ENCODE data around the gene CEMIP2. TPM values are rescaled to one million over a fixed set of nuclear protein-coding genes. Genes with fewer than 3 reads are reported as not detected.
A peak's percentile ranks its signal among the peaks of the same experiment; 100 is the strongest.

The CEMIP2 gene
- total and polyA plus RNA-seq, 7 experiments from 2014 or later: 17.6 to 183 (median 87.7) TPM

DNA sequence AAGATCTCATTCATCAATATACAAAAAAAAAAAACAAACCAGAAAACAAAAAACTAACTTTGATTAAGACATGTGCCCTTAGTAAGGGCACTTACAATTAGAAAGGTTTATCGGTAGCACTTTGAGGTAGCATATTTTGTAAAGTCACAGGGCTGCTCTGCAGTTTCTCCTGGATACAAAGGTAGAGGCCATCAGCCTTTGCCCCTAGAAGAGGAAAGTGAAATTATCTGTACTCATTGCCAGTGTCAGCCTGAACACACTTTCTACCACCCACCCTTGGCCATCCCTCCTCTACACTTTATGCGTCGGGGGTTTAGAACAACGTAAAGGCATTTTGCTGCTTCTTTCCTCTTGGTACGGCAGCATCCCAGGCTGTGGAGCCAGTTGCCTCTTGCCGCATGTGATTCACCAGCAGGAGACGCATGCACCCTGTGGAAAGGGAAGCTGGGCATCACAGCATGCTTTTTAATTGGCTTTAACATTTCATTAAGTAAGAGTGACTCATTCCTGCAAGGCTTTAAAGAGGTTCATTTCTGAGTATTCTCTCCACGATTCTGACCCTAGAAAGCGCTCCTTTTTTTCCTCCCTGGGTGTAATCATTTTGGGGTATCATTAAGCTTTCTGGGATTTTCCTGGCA is 84.6 kb downstream of the CEMIP2 start:
- Mint-ChIP-seq H3K9me3 (no peaks in the 10 kb centered on the region), H3K27me3 (no peaks in the 10 kb centered on the region), H3K27ac (peak overlapping the region in 4 of 9 donors; percentile 26 to 70 (median 60)), H3K36me3 (peaks cover 2 to 45% (median 22%) of the 10 kb centered on the region in 5 donors), H3K4me1 (peaks cover 30 to 62% (median 57%) of the 10 kb centered on the region in 7 donors), H3K4me3 (peak overlapping the region in 6 of 10 donors; percentile 9 to 72 (median 37))
- CTCF ChIA-PET: interaction anchor here (2.8 kb wide), 1 partner anchor 79 kb away, joined by 11 read pairs; no protein-coding TSS in a partner anchor
- no peaks in the 10 kb centered on the region for H3K9me3 ChIP-seq (ENCODE audit: control insufficient read depth in 2 of 3, low read length in 3 of 3)
- no peak for DNase-seq
- intact Hi-C loops (cut with micrococcal nuclease): loop anchor here (2.0 to 5.0 kb wide), 2 partner anchors 15 to 41 kb away; no protein-coding TSS in a partner anchor
- H3K4me3 ChIP-seq (ENCODE audit: low read length): no peak overlapping the region
- H3K36me3 ChIP-seq (ENCODE audit: control insufficient read depth in 2 of 3, insufficient read depth in 3 of 3, low read length in 3 of 3): no peaks in the 10 kb centered on the region
- H3K4me1 ChIP-seq (ENCODE audit: control insufficient read depth in 2 of 2, insufficient read depth in 2 of 2, low read length in 2 of 2): peaks cover 20 to 31% of the 10 kb centered on the region in 2 donors
- no peaks in the 10 kb centered on the region for H3K27me3 ChIP-seq (ENCODE audit: control insufficient read depth in 2 of 2, insufficient read depth in 2 of 2, low read length in 2 of 2)
- POLR2A ChIA-PET: interaction anchor here (1.0 kb wide), 1 partner anchor 83 kb away, joined by 3 read pairs; no protein-coding TSS in a partner anchor
- ATAC-seq: peak; percentile 64
- H3K27ac ChIP-seq (ENCODE audit: low read depth, low read length): no peak overlapping the region

- Histone ChIP-seq H3K4me1 (ENCODE audit: control insufficient read depth in 2 of 2, insufficient read depth in 2 of 2, low read length in 2 of 2) (peaks cover 20 to 29% of the 10 kb centered on the region in 2 donors), H3K27me3 (ENCODE audit: control insufficient read depth in 2 of 2, insufficient read depth in 2 of 2, low read length in 2 of 2) (no peaks in the 10 kb centered on the region), H3K27ac (ENCODE audit: low read depth, low read length) (no peak overlapping the region), H3K4me3 (ENCODE audit: low read length) (no peak overlapping the region), H3K9me3 (ENCODE audit: control insufficient read depth in 2 of 3, low read length in 3 of 3) (no peaks in the 10 kb centered on the region), H3K36me3 (ENCODE audit: control insufficient read depth in 2 of 3, insufficient read depth in 3 of 3, low read length in 3 of 3) (no peaks in the 10 kb centered on the region)
- POLR2A ChIA-PET: interaction anchor here (1.2 kb wide), 1 partner anchor 129 kb away, joined by 3 read pairs; no protein-coding TSS in a partner anchor
- no peak overlapping the region for H3K4me3 Mint-ChIP-seq
- no peak for ATAC-seq
- no peak for DNase-seq
- CTCF ChIA-PET: interaction anchor here (0.6 kb wide), 1 partner anchor 118 kb away, joined by 3 read pairs; no protein-coding TSS in a partner anchor
- H3K4me1 Mint-ChIP-seq: peaks cover 32 to 56% (median 51%) of the 10 kb centered on the region in 7 donors
- peaks cover 0 to 38% (median 17%) of the 10 kb centered on the region in 5 donors for H3K36me3 Mint-ChIP-seq
- H3K9me3 Mint-ChIP-seq: no peaks in the 10 kb centered on the region
- H3K27me3 Mint-ChIP-seq: no peaks in the 10 kb centered on the region
- intact Hi-C loops (cut with micrococcal nuclease): loop anchor here in 1 of 2 donors (5.0 kb wide), 1 partner anchor 39 kb away; no protein-coding TSS in a partner anchor
- H3K27ac Mint-ChIP-seq: peak overlapping the region in 3 of 9 donors; percentile 3 to 55 (median 4)
These were observed 86.5 kb downstream of the CEMIP2 start for GRCh38 chr9:71681708-71682272.

DNA sequence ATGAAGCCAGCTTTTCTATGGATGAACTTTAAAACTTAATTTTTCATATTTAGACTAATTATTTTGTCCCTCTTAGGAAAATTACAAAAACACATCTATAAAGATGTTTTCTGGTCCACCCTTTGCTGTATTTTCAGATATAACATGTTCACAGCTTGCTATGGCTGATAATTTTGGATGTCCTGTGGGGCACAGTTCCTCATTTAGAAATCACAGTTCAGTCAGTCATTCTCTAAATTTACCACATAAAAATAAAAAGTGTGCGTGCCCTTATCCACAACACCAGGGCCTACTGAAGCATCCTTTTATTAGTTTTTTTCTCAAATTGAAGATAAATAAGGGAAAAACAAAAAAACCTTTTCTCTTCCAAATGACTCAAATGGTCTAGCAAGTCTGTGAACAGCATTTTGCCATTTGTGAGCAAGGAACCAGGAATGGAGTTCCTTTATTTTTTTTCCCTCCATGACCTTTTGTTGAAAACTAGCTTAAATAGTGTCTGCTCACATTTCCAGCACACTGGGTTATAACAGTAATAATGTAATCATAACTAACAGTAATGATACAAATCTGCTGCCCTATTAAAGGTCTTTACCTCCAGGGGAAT is 87.1 kb downstream of the CEMIP2 start:
- no peaks in the 10 kb centered on the region for H3K27me3 Mint-ChIP-seq
- H3K36me3 Mint-ChIP-seq: peaks cover 0 to 38% (median 16%) of the 10 kb centered on the region in 5 donors
- no peak for DNase-seq
- H3K27me3 ChIP-seq (ENCODE audit: control insufficient read depth in 2 of 2, insufficient read depth in 2 of 2, low read length in 2 of 2): no peaks in the 10 kb centered on the region
- no peak overlapping the region for H3K4me3 ChIP-seq (ENCODE audit: low read length)
- H3K27ac ChIP-seq (ENCODE audit: low read depth, low read length): no peak overlapping the region
- H3K4me1 Mint-ChIP-seq: peaks cover 28 to 59% (median 45%) of the 10 kb centered on the region in 7 donors
- H3K4me3 Mint-ChIP-seq: no peak overlapping the region
- H3K4me1 ChIP-seq (ENCODE audit: control insufficient read depth in 2 of 2, insufficient read depth in 2 of 2, low read length in 2 of 2): peaks cover 17 to 23% of the 10 kb centered on the region in 2 donors
- peak overlapping the region in 2 of 9 donors; percentile 3 to 4 for H3K27ac Mint-ChIP-seq
- no peaks in the 10 kb centered on the region for H3K9me3 Mint-ChIP-seq
- intact Hi-C loops (cut with micrococcal nuclease): loop anchor here in 1 of 2 donors (5.0 kb wide), 1 partner anchor 39 kb away; no protein-coding TSS in a partner anchor
- ChIA-PET CTCF (no interaction called here), POLR2A (interaction anchor here (1.2 kb wide), 1 partner anchor 130 kb away, joined by 3 read pairs; no protein-coding TSS in a partner anchor)
- H3K36me3 ChIP-seq (ENCODE audit: control insufficient read depth in 2 of 3, insufficient read depth in 3 of 3, low read length in 3 of 3): no peaks in the 10 kb centered on the region
- no peaks in the 10 kb centered on the region for H3K9me3 ChIP-seq (ENCODE audit: control insufficient read depth in 2 of 3, low read length in 3 of 3)
- no peak for ATAC-seq

DNA sequence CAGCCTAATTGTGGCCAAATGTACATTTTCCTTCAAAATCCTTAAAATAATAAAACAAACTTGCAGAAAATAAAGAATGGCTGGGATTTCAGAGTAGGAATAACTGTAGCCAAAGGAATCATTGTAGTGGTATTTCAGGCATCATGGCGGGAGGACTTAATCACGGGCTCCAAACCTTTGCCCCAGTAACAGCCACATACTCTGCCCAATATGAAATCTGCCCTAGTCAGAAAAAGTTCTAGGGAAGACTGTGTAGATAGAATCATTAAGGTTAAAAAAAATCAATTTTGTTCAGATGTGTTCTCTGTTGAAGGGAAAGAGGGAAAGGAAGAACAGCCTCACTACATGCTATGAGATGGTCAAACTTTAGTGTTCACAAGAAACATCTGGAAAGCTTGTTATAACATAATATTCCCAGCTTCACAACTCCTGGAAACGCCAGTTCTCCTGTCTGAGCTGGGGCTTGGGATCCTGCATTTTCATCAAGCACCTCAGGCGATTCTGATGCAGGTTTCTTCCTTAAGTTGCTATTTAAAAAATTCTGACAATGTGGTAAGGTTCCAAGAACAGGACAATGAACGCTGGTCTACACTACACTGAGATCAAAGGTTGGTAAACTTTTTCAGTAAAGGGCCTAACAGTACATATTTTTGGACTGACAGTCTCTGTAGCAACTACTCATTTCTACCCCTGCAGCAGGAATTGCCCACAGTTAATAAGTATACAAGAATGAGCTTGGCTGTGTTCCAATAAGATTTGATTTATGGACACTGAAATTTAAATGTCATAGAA is 87.9 kb downstream of the CEMIP2 start:
- CTCF ChIA-PET: no interaction called here
- H3K27me3 Mint-ChIP-seq: no peaks in the 10 kb centered on the region
- Histone ChIP-seq H3K4me3 (ENCODE audit: low read length) (no peak overlapping the region), H3K27me3 (ENCODE audit: control insufficient read depth in 2 of 2, insufficient read depth in 2 of 2, low read length in 2 of 2) (no peaks in the 10 kb centered on the region), H3K9me3 (ENCODE audit: control insufficient read depth in 2 of 3, low read length in 3 of 3) (no peaks in the 10 kb centered on the region), H3K27ac (ENCODE audit: low read depth, low read length) (no peak overlapping the region), H3K36me3 (ENCODE audit: control insufficient read depth in 2 of 3, insufficient read depth in 3 of 3, low read length in 3 of 3) (no peaks in the 10 kb centered on the region), H3K4me1 (ENCODE audit: control insufficient read depth in 2 of 2, insufficient read depth in 2 of 2, low read length in 2 of 2) (peaks cover 9 to 15% of the 10 kb centered on the region in 2 donors)
- peak overlapping the region in 3 of 9 donors; percentile 19 to 39 (median 34) for H3K27ac Mint-ChIP-seq
- peaks cover 21 to 51% (median 37%) of the 10 kb centered on the region in 7 donors for H3K4me1 Mint-ChIP-seq
- no peak overlapping the region for H3K4me3 Mint-ChIP-seq
- intact Hi-C loops (cut with micrococcal nuclease): loop anchor here in 1 of 2 donors (5.0 kb wide), 1 partner anchor 38 kb away; no protein-coding TSS in a partner anchor
- POLR2A ChIA-PET: interaction anchor here (1.2 kb wide), 1 partner anchor 130 kb away, joined by 3 read pairs; no protein-coding TSS in a partner anchor
- no peak for ATAC-seq
- peaks cover 0 to 36% (median 16%) of the 10 kb centered on the region in 5 donors for H3K36me3 Mint-ChIP-seq
- no peak for DNase-seq
- no peaks in the 10 kb centered on the region for H3K9me3 Mint-ChIP-seq

- H3K4me1 ChIP-seq (ENCODE audit: control insufficient read depth in 2 of 2, insufficient read depth in 2 of 2, low read length in 2 of 2): peaks cover 0 to 4% of the 10 kb centered on the region in 2 donors
- POLR2A ChIA-PET: no interaction called here
- no peaks in the 10 kb centered on the region for H3K27me3 ChIP-seq (ENCODE audit: control insufficient read depth in 2 of 2, insufficient read depth in 2 of 2, low read length in 2 of 2)
- Mint-ChIP-seq H3K27ac (peak overlapping the region in 1 of 9 donors; percentile 33), H3K27me3 (no peaks in the 10 kb centered on the region), H3K4me3 (no peak overlapping the region), H3K9me3 (no peaks in the 10 kb centered on the region), H3K36me3 (peaks cover 0 to 37% (median 14%) of the 10 kb centered on the region in 5 donors), H3K4me1 (peaks cover 12 to 38% (median 23%) of the 10 kb centered on the region in 7 donors)
- DNase-seq (no peak), ATAC-seq (no peak)
- no peak overlapping the region for H3K4me3 ChIP-seq (ENCODE audit: low read length)
- intact Hi-C loops (cut with micrococcal nuclease): no loop called here
- CTCF ChIA-PET: interaction anchor here (0.6 kb wide), 1 partner anchor 71 kb away, joined by 3 read pairs; no protein-coding TSS in a partner anchor
- no peaks in the 10 kb centered on the region for H3K9me3 ChIP-seq (ENCODE audit: control insufficient read depth in 2 of 3, low read length in 3 of 3)
- no peak overlapping the region for H3K27ac ChIP-seq (ENCODE audit: low read depth, low read length)
- H3K36me3 ChIP-seq (ENCODE audit: control insufficient read depth in 2 of 3, insufficient read depth in 3 of 3, low read length in 3 of 3): no peaks in the 10 kb centered on the region
These were observed 89.3 kb downstream of the CEMIP2 start for GRCh38 chr9:71678999-71679398.

GRCh38 chr9:71677209-71677608 is 91.1 kb downstream of the CEMIP2 start:
- POLR2A ChIA-PET: no interaction called here
- peaks cover 0 to 29% (median 6%) of the 10 kb centered on the region in 5 donors for H3K36me3 Mint-ChIP-seq
- H3K27me3 Mint-ChIP-seq: peaks cover 0 to 5% (median 0%) of the 10 kb centered on the region in 5 donors
- H3K4me3 Mint-ChIP-seq: no peak overlapping the region
- ATAC-seq (no peak), DNase-seq (no peak)
- Histone ChIP-seq H3K9me3 (ENCODE audit: control insufficient read depth in 2 of 3, low read length in 3 of 3) (no peaks in the 10 kb centered on the region), H3K27ac (ENCODE audit: low read depth, low read length) (no peak overlapping the region), H3K36me3 (ENCODE audit: control insufficient read depth in 2 of 3, insufficient read depth in 3 of 3, low read length in 3 of 3) (no peaks in the 10 kb centered on the region), H3K4me1 (ENCODE audit: control insufficient read depth in 2 of 2, insufficient read depth in 2 of 2, low read length in 2 of 2) (no peaks in the 10 kb centered on the region), H3K27me3 (ENCODE audit: control insufficient read depth in 2 of 2, insufficient read depth in 2 of 2, low read length in 2 of 2) (no peaks in the 10 kb centered on the region), H3K4me3 (ENCODE audit: low read length) (no peak overlapping the region)
- no peaks in the 10 kb centered on the region for H3K9me3 Mint-ChIP-seq
- CTCF ChIA-PET: no interaction called here
- peaks cover 5 to 30% (median 15%) of the 10 kb centered on the region in 7 donors for H3K4me1 Mint-ChIP-seq
- intact Hi-C loops (cut with micrococcal nuclease): no loop called here
- no peak overlapping the region for H3K27ac Mint-ChIP-seq
